Measurements from ENCODE around the gene DUOXA2.
"Not testable (repeated sequence)": the region's sequence is repeated elsewhere in the genome, so short reads cannot be mapped to it uniquely, and the experiment has no call there.

Gene DUOXA2

GRCh38 chr15:45117308-45118130 is 3.4 kb downstream of the DUOXA2 start:
- no peak for DNase-seq

- DNase-seq: peak; percentile 87
Measured at GRCh38 chr15:45118131-45118588, 4.0 kb downstream of the DUOXA2 start.

GRCh38 chr15:45118996-45119395 is 4.9 kb downstream of the DUOXA2 start:
- DNase-seq: no peak

GRCh38 chr15:45120081-45120972 is 6.2 kb downstream of the DUOXA2 start:
- DNase-seq: no peak

GRCh38 chr15:45121020-45121419 is 6.9 kb downstream of the DUOXA2 start:
- no peak for DNase-seq

- peak; percentile 91 for DNase-seq
Measured at GRCh38 chr15:45121706-45122417, 7.7 kb downstream of the DUOXA2 start.

- no peak for DNase-seq
Measured at GRCh38 chr15:45122719-45123118, 8.6 kb downstream of the DUOXA2 start.

GRCh38 chr15:45123397-45123796 is 9.3 kb downstream of the DUOXA2 start:
- no peak for DNase-seq

- DNase-seq: peak; percentile 24
Measured at GRCh38 chr15:45126535-45127158, 12.5 kb downstream of the DUOXA2 start.

- DNase-seq: no peak
Measured at GRCh38 chr15:45128971-45129639, 15.0 kb downstream of the DUOXA2 start.

- DNase-seq: peak; percentile 11
Measured at GRCh38 chr15:45129651-45130129, 15.6 kb downstream of the DUOXA2 start, which contains the start of the genes DUOX1 and DUOXA1. TSS of gene DUOX1 (plus strand) at chr15:45129994. CDS start at chr15:45131967, 1,973 bp downstream. TSS of gene DUOXA1 (minus strand) at chr15:45129879. CDS start at chr15:45123014, 6,865 bp downstream.

GRCh38 chr15:45130291-45131000 is 16.3 kb downstream of the DUOXA2 start:
- no peak for DNase-seq

- DNase-seq: no peak
Measured at GRCh38 chr15:45131510-45131909, 17.4 kb downstream of the DUOXA2 start.

- no peak for DNase-seq
Measured at GRCh38 chr15:45132844-45133560, 18.9 kb downstream of the DUOXA2 start.

- no peak for DNase-seq
Measured at GRCh38 chr15:45133561-45133920, 19.4 kb downstream of the DUOXA2 start.

- no peak for DNase-seq
Measured at GRCh38 chr15:45134046-45134445, 19.9 kb downstream of the DUOXA2 start.

GRCh38 chr15:45134682-45135604 is 20.8 kb downstream of the DUOXA2 start:
- DNase-seq: no peak

GRCh38 chr15:45135705-45136377 is 21.7 kb downstream of the DUOXA2 start:
- DNase-seq: not testable (repeated sequence)

Measured in fibroblast of skin of back (primary cell).